Epithelial cell of prostate (primary cell): Measurements from ENCODE around the gene B9D2.
A peak's percentile ranks its signal among the peaks of the same experiment; 100 is the strongest.

Experiments
- DNase-seq: peaks from one replicate; pipeline ENCODE4 v3.0.0-alpha.2; 2011; ENCODE audit warnings: low read depth, low spot score
- H3K27ac ChIP-seq: fragments of 450-650 bp; 2 replicates; pipeline ENCODE4 v1.5.1; 2017; ENCODE audit warnings: mild to moderate bottlenecking

The B9D2 gene

DNA sequence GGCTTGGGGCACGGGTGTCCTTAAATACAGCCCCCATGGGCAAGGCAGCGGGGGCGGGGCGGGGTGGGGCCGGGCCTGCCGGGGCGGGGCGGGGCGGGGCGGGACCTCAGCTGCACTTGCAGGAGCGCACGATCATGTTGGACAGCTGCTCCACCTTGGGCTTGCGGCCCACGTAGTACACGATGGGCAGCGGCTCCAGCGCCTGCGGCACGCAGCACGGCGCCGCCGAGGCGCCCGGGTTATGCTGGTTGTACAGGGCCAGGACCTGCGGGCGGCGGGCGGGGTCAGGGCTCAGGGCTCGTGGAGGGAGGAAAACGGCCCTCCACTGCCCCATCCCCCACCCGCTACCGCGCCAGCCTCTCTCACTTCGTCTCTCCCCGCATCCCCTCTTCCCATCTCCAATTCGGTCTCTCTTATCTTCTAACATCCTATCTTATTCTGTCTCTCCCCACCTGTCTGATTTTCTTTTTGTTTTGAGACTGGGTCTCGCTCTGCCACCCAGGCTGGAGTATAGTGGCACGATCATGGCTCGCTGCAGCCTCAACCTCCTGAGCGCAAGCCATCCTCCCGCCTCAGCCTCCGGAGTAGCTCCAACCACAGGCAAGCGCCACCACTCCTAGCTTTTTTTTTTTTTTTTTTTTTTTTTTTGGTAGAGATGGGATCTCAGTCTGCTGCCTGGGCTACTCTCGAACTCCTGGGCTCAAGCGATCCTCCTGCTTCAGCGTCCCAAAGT is 32.8 kb downstream of the B9D2 start:
- H3K27ac ChIP-seq: no peak overlapping the region
- no peak for DNase-seq

DNA sequence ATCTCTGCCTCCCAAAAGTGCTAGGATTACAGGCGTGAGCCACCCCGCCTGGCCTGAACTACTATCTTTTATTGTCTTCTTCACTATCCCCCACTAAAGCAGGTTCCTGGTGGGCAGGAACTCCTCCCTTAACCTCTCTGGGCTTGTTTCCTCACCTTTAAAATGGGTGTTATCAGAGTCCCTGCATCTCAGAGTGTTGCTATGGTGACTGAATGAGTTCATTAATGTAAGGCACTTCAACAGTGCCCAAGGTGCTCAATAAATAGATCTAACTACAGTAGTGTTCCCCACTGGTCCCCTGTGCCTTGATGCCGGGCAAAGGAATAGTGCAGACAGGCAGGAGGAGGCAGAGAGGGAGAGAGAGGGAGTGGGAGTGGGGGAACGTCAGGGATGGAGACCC is 33.5 kb downstream of the B9D2 start:
- no peak overlapping the region for H3K27ac ChIP-seq
- DNase-seq: no peak

DNA sequence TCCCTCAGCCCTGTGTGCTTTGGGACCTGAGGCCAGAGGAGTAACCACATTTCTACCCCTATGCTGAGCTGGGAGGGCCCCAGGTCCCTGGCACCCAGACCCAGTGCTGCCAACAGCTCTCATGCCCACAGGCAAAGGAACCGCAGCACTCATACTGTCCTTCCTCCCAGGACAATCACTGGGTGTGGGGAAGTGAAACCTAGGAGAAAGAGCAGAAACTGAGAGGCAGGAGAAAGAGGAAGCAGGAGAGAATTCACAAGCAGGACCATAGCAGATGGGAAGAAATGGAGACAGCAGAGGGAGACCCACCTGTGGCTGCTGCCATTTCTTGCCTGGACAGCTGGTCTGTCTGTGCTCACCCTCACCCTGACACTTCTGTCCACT is 35.1 kb downstream of the B9D2 start:
- H3K27ac ChIP-seq: peak overlapping the region; percentile 76
- DNase-seq: no peak

DNA sequence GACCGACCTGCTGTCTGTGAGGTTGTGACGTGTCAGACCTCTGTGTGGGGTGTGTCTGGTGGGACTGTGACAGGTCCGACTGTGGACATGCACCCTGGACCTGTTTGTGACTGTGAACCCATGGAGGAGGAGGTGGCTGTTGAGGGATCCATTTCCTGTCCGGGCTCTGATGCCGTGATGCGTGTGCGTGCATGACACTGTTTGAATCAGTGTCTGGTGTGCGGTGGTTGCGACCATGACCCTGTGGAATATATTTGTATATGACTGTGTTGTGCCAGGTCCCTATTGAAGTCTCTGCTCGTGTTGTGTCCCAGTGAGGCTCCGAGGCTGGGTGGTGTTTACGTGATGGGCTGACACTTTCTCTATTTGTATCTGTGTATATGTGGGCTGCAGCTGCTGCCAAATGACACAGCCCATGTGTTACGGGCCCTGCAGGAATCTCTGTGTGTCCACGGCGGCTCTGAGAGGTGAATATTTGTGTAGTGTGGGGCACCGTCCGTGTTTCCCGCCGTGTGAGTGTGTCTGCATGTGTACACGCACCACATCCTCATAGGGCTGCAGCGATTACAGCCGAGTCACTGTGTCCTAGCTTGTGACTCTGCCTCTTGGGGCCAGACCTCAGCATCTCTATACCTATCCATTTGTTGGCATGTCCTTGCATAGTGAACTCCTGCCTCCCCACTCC is 35.6 kb downstream of the B9D2 start:
- no peak for DNase-seq
- H3K27ac ChIP-seq: peak overlapping the region; percentile 76

DNA sequence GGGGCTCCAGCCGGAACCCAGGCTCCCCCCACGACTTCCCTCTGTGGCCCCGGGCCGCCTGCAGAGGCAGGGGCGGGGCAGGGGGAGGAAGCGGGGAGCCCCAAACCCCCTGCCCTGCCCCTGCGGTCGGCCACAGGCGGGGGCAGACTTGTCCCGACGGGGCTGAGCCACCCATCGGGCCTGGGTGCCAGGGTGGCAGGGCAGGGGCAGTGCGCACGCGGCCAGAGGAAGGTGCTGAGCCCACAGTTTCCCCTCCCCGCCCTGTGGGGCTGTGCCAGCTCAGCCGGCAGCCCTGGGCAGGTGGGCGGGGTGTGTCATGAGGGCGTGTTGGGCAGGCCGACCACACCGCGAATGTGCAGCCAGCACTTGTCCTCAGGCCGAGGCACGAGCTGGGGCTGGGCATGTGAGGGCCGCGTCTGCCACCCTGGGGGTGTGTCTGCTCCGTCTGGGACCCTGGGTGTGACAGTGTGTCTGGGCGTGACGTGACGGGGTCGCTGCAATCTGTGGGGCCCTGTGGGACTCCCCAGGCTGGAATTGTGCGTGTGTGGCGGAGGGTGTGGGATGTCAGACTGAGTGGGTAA is 36.3 kb downstream of the B9D2 start:
- DNase-seq: peak; percentile 60
- H3K27ac ChIP-seq: peak overlapping the region; percentile 76

DNA sequence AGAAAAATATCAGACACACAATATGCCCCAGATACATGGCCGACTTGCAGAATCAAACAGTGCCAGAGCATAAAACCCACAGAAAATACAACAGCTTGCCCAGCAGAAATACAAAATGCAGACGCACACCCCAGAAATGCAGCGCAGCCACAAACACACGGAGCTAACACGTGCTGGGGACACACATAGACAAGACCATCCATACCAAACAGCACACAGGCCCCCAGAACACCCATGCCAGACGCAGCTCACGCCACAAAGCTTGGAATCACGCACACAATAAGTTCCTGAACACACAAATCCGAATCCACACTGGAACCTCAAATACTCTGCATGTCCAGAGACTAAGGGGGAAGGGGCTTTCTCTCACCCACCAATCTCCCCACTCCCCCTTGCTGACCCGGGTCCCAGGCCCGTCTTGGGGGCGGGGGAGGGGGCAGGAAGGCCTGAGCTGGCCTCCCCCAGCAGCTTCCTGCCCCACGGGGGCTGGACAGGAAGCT is 36.8 kb downstream of the B9D2 start:
- H3K27ac ChIP-seq: peak overlapping the region; percentile 76
- DNase-seq: no peak

DNA sequence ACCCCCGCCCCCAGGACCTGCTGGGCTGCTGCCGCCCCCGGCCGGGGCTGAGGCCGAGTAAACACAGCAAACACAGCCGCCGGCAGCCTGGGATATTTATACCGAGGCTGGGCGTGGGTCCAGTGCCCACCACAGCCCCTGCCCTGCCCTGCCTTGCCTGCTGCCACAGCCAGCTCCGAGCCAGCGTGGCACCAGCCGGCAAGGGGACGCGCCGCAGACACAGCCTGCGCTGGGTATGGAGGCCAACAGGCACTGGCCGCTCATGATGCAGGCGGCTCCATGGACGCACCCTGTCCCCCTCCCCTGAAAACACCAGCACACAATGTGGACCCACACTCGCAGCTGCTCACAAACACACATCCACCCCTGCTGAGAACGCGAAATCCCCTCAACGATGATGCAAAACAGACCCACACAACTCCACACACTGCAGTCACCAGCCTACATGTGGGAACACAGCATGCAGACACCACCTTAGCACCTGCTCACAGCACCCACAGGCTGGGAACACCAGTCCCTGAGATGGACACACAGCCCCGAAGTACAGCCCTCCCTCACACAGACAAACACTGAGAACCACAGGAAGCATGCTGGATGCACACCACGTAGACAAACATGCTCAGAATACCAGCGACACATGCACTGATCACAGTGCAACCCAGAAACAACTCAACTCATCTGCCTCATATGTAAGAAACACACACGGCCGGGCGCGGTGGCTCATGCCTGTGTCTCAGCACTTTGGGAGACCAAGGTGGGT is 37.8 kb downstream of the B9D2 start:
- no peak for DNase-seq
- H3K27ac ChIP-seq: peak overlapping the region; percentile 76

DNA sequence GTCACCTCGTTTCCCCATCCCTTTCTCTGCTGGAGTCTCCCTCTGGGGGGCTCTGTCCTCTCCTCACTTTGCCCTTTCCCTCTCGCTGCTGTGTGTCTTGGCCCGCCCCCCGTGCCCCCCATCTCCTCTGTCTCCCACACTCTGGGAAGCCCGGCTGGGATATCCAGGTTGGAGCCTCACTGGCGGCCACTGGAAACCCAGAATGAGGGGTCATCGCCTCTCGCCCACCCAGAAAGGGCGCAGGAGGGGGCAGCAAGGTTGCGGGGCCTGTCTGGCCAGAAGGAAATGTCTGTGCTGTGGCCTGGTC is 38.4 kb downstream of the B9D2 start:
- H3K27ac ChIP-seq: peak overlapping the region; percentile 76
- no peak for DNase-seq

DNA sequence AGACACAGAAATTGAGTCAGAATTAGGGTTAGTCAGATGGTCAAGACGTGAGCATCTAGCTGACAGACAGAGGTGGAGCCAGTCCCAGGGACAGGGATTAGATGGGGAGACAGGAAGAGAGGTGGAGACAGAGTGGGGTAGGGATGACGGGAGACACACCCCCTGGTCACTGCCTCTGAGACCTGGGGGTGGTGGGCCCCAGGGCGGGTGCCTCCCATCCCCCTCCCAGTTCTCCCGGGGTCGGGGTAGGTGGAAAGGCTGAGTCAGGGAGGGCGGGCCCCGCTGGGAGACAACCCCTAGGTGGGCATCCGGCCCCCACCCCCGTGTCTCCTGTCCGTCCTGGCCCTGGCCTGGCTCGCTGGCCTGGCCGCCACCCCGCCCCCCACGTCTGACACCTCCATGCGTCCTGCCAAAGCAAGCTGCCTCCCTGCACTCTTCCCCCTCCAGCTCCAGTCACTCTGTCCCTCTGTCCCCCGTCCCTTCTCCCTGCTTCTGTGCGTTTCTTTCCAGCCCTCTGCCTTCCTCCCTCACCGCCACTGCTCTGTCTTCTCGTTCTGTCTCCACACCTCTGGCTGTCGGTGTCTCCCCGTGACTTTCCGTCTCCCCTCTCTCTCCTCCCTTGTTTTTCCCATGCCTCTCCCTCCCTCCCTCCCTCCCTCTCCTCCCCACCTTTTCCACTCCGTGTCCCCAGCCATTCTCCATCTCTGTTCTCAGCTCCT is 38.9 kb downstream of the B9D2 start:
- H3K27ac ChIP-seq: peak overlapping the region; percentile 76
- no peak for DNase-seq

DNA sequence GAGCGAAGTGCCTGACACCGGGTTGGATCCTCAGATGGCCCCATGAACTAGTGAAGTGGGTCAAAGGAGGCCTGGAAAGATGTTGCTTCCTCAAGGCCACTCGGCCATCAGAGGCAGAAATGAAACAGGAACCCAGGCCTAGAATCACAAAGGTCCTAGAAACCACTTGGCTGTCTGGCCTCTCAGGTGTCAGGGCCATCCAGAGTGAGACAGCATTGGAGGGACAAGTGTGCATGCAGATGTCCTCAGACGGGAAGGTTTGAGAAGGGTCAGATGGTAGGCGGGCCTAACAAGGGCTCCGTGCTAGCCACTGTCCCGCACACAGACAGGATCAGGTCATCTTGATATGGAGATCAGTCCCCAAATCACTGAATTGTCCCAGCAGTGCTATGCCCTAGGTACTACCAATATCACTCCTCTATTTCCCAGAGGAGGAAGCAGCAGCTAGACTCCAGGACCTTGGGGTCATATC is 39.7 kb downstream of the B9D2 start:
- no peak for DNase-seq
- H3K27ac ChIP-seq: peak overlapping the region; percentile 76

DNA sequence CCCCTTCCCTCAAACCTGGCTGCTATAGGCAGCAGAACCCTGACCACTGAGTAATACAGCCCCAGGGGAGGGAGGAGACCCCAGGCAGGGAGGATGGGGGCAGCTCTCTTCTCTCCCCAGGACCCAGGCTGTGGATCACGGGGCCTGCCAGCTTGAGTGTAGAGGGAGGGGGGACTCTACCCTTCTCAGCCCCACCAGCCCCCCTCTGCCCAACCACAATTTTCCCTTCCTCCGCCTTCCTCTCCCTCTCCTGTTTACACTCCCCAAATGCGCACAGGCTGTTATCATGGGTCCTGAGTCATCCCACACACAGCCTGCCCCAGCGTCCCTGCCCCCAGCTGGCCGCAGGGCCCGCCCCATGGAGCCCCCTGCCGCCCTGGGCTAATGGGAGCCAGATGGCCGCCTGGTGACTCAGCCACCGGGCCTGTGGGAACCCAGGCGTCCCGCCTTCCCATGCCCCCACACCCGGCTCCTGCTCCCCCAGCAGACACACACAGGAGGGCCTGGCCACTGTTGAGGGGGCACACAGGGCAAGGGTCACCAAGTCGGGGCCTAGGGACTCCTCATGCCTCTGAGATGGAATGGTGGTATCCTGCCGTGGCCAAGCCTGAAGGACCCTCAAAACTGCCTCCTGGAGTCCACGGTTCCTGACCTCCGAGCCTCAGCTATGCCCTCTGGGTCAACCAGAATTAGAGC is 40.4 kb downstream of the B9D2 start:
- no peak for DNase-seq
- peak overlapping the region; percentile 76 for H3K27ac ChIP-seq

DNA sequence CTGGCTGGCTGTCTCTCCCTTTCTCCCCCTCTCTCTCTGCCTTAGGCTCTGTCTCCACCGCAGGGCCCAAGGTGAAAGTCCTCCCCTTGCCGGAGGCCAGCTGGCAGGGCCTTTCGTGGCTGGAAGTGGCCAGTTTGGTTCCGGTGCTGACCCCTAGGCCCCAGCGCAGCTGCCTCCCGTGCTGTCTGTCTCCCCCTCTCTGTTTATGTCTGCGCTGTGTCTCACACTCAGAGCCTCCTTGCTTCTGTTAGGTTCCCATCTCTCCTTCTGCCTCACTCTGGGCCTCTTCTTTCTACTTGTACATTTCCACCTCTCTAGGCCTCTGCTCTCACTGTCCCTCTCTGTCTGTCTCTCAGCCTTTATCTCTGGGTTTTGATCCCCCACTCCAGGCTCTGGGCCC is 40.9 kb downstream of the B9D2 start:
- H3K27ac ChIP-seq: peak overlapping the region; percentile 76
- no peak for DNase-seq

DNA sequence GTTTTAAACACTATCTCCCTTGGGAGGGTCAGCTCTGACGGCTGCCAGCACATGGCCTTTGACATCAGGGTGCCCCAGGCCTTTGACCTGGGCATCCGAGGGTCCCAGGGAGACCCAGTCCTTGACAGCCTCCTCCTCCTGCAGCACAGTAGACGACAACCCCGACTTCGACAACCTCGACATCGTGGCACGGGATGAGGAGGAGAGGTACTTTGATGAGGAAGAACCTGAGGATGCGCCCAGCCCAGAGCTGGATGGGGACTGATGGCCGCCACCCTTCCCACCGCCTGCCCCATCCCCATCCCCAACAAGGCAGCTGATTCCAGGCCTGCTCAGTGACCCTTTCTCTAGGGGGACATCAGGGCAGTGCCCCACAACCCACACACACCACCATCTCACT is 41.5 kb downstream of the B9D2 start:
- H3K27ac ChIP-seq: no peak overlapping the region
- no peak for DNase-seq

DNA sequence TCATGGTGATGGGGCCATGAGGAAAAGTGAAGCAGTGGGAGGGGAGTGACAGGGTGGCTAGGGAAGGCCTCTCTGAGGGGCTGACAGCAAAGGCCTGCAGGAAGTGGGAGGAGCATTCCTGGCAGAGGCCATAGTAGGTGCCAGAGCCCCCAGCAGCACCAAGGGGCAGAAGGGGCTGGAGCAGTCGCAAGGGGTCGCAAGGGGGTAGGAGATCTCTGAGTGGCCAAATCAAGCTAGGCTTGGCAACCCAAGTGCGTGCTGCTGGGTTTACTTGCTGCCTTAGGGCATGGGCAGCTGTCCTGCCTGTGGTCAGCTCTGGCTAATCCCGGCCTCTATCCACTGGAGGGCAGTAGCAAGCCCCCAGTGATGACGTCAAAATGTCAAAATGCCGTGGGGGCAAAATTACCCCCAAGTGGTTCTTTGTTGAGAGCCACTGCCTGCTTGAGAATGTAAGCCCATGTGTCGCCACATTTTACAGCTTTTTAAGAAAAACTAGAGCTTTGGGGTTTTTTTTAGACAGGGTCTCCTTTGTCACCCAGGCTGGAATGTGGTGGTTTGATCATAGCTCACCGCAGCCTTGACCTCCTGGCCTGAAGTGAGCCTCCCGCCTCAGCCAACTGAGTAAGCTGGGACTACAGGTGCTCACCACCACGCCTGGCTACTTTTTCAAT is 42.2 kb downstream of the B9D2 start:
- DNase-seq: no peak
- no peak overlapping the region for H3K27ac ChIP-seq

DNA sequence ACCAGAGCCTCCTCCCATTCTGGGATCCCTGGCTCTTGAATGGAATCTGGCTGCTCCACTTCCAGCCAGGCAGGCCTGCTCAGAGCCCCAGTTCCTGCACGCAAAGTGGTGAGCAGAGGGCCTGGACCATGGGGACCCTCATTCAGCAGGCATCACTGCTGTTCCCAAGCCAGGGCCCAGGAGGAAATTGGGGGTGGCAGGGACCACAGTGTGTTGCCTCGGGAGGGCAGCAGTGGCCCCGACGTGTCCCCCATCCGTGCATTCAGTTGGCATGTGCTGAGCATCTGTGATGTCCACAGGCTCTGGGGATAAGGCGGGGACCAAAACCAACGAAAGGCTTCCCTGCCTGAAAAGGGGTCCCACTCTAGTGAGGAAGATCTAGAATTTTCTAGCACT is 42.7 kb downstream of the B9D2 start:
- no peak for DNase-seq
- no peak overlapping the region for H3K27ac ChIP-seq

DNA sequence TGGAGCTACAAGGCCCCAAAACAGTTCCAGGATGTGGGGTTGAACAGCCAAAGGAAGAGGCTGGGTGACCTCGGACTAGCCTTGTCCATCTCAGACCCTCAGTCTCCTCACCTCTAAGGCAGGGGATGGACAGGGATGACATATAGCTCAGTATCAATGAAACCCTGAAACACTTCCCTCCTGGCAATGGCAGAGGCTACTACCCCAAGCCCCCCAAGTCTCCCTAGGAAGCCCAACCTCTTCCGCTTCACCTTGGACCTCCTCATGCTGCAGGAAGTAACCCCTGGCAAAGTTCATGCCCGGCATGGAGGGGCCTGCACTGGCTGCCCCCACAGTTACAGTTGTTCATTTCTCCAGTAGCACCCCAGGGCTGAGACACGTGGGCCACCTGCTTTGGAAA is 43.4 kb downstream of the B9D2 start:
- no peak overlapping the region for H3K27ac ChIP-seq
- DNase-seq: no peak

DNA sequence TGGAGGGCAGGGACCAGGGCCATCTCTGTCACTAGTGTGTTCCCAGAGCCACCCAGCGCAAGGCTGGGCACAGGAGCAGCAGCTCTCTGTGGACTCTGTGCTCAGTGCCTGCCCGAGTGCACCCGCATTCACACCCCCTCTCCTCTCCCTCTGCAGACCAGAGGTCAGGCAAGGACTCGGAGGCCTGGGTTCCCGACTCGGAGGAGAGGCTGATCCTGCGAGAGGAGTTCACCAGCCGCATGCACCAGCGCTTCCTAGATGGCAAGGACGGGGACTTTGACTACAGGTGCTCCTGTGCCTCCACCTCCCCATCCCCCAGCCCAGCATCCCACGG is 43.8 kb downstream of the B9D2 start:
- DNase-seq: no peak

DNA sequence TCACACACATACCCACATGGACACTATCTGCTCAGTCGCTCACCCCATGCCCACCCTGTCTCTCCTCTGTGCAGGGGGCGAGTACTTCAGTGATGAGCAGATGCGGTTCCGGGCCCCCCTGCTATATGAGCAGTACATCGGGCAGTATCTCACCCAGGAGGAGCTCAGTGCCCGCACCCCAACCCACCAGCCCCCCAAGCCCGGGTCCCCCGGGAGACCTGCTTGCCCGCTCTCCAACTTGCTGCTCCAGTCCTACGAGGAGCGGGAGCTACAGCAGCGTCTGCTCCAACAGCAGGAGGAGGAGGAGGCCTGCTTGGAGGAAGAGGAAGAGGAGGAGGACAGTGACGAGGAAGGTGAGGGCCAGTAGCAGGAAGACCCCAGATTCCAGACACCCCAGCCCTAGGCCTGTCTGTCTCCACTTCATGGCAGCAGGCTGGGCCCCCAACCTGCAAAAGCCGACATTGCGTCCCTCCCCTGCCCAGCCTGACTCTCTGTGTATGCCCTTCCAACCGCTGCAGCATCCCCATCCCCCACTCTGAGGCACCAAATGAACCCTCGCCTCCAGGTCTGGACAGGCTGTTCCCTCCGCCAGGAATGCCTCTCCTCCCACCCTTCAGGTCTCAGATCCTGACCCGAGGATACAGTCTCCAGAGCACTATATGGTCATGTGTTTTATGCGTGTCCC is 44.3 kb downstream of the B9D2 start:
- no peak for DNase-seq
- no peak overlapping the region for H3K27ac ChIP-seq

More for the DNA sequence above, 43.8 kb downstream of the B9D2 start:
- no peak overlapping the region for H3K27ac ChIP-seq
